Left cardiac atrium (tissue), 4 donors: ENCODE measurements around the gene CDCP1. TPM values are rescaled to one million over a fixed set of nuclear protein-coding genes. Genes with fewer than 3 reads are reported as not detected.
"Not testable (repeated sequence)": the region's sequence is repeated elsewhere in the genome, so short reads cannot be mapped to it uniquely, and the experiment has no call there.

ENCODE experiments used
- ATAC-seq, 2 donors: fragments of 200-7000 bp; cut with Tn5 transposase; one replicate each; pipeline ENCODE4 v1.9.1; 2020; ENCODE audit warnings: mild to moderate bottlenecking in 2 of 2, moderate library complexity in 2 of 2
- DNase-seq: peaks from one replicate; pipeline ENCODE4 v3.0.0-alpha.2; 2020
- intact Hi-C, 2 donors: fragments of 100-400 bp; cut with DNase I; formaldehyde crosslinking; loops; one replicate each; pipeline versions ENCODE4 v1.14.1 to v1.15.1; 2022 to 2023
- total RNA-seq, 2 donors: library from RNA; stranded (reverse); fragmentation: NEBNext Ultra II Directional; extraction: Animal tissue kit (Norgen Biotek cat#: 25700); gene quantifications; one replicate each; pipeline ENCODE4 v1.2.1, GENCODE V29; 2021
- donor health status: DM: no; HTN: yes; CAD: no.
- donor health status: DM: no; HTN: yes; CAD: no; lungs with severe emphysema.
- donor health status: DM: yes; HTN: yes; CAD: no.
- donor health status: Dilated cardiomyopathy.

Gene CDCP1
- total RNA-seq, 2 donors from 2014 or later: 0.74 to 1.3 TPM

DNA sequence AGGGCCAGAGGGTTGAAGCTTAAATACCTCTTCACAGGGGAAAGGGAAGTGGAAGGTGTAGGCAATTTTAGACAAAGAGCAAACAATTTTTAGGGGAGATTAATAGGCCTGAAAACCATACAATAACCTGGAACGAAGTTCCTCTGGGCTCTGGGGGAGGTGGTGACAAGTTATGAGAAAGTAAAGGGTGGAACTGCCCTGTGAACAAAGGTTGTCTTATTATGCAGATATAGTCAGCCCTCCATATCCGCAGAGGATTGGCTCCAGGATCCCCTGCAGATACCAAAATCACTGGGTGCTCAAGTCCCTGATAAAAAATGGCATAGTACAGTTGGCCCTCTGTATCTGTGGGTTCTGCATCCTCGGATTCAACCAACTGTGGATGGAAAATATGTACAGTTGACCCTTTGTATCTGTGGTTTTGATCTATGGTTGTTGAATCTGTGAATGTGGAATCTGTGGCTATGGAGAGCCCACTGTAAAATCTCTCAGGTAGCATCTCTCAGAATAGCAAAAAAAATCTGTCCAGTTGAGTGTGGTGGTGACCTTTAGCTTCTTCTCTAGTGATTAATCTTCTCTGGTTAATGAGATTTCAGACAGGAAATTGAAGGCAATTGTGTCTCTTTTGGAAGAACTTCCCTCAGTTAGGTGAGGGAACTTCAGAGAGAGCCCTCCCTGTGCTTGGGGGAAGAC, 79.9 kb downstream of the CDCP1 start:
- intact Hi-C loops: no loop called here

DNA sequence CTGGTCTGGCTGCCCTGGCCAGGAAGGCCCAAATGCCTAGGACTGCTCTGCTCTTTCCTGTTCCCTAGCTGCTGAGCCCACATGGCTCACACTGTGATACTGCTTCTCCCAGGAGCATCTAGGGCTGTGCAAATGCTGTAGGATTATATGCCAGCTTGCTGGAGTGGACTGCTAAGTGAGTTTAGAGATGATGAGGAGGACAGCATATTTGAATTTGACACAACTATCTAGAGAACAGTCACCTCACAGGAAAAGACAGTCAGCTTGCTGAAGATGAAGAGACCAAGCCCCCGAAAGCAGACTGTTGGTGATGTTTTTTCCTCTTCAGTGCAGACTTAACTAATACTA, 80.8 kb downstream of the CDCP1 start:
- DNase-seq (no peak), ATAC-seq (no peak)
- intact Hi-C loops: no loop called here

More for the DNA sequence above, 79.9 kb downstream of the CDCP1 start:
- DNase-seq: no peak
- no peak for ATAC-seq

DNA sequence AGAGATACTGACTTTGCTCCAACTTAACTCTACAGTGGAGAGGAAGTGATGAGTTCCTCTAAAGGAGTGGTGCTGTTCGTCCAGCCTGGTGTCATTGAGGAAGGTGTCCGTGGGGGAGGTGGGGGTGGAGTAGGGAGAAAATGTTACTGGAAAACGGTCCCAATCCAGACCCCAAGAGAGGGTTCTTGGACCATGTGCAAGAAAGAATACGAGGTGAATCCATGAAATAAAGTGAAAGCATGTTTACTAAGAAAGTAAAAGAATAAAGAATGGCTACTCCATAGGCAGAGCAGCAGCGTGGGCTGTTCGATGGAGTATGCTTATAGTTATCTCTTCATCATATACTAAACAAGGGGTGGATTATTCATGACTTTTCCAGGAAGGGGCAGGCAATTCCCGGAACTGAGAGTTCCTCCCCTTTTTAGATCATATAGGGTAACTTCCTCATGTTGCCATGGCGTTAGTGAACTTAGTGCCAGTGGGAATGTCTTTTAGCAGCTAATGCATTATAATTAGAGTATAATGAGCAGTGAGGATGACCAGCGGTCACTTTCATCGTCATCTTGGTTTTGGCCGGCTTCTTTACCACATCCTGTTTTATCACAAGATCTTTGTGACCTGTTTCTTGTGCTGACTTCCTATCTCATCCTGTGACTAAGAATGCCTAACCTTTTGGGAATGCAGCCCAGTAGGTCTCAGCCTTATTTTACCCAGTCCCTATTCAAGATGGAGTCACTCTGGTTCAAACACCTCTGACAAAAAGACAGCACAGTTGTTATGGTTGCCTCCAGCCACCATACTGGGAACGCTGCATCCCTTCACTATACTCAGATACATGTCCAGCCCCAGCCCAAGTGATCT, 81.4 kb downstream of the CDCP1 start:
- ATAC-seq: peak; percentile 19 to 75
- intact Hi-C loops: no loop called here
- no peak for DNase-seq

DNA sequence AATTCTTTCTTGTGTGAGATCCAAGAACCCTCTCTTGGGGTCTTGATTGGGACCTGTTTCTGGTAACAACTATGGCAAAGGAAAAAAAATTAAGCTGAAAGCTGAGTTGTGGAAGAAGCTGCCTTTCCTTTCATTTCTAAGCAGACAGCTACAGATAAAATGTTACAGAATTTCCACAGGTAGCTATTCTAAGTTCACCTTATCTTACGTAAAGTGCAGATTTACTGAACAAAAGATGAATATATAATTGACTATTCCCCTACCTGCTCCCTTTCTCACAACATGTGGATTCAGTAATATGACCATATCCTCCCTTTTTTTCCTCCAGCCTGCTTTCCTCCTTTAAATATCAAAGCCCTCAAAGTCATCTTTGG, 83.5 kb downstream of the CDCP1 start:
- intact Hi-C loops: no loop called here
- ATAC-seq (no peak), DNase-seq (no peak)

DNA sequence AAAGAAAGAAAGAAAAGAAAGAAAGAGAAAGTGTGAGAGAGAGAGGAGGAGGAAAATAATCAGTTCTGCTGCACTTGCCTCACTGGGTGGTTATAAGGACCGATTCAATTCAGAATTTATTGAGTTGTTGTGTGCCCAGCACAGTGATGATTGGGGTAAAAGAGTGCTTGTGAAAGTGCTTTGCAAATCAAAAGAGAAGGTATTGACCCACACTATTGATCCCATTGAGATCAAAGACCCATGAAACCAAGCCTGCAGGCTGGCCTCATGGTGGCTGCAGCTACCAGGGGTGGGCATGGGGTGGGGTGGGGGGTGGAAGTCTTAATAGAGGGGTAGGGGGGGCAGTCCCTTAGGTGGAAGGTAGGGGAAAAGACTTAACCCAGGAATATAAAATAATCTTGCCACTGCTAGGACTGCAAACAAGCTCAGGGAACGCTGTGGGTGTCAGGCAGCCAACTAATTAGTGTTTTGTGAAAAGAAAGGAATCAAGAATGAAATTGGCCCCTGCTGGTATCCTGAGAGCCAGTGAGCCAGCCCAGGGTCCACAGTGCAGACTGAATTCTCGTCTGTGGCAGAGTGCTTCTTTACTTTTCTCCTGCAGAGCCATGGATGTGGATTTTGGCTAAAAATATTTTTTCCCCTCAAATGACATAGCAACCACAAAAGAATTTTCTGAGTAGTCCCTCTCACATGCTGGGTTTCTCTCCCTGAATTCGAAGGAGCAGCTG, 85.8 kb downstream of the CDCP1 start:
- intact Hi-C loops: no loop called here
- no peak for ATAC-seq

DNA sequence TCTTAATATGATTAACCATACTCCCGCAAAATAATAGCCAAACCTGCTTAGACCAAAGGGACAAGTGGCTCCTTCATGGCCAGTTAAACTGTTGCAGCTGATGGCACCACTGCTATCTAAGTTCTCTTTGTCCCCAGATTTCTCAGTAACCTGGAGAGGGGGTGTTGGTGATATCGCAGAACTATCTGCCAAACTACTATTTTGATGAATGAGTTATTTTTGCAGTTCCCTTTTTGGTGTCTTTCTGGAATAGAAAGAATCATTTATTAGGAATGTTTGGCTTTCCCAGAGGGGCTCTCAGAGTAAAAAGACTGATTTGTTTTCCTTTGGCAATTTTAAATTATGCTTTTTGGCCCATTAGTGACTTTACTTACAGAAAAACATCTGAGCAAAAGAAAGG, 87.0 kb downstream of the CDCP1 start:
- intact Hi-C loops: loop anchor here in 1 of 2 donors (5.0 kb wide), 1 partner anchor 113 kb away; no protein-coding TSS in a partner anchor
- no peak for ATAC-seq

More for the DNA sequence above, 85.8 kb downstream of the CDCP1 start:
- no peak for DNase-seq

DNA sequence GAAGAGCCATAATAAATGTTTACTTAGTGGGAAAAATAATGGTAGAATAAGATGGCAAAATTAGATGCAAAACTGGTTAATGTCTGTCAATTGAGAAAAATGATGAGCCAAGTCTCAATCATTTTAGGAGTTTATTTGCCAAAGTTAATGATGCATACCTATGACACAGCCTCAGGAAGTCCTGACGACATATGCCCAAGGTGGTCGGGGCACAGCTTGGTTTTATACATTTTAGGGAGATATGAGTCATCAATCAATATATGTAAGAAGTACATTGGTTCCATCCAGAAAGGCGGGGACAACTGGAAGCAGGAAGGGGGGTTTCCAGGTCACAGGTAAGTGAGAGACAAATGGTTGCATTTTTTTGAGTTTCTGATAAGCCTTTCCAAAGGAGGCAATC, 88.6 kb downstream of the CDCP1 start:
- DNase-seq (no peak), ATAC-seq (no peak)
- intact Hi-C loops: loop anchor here in 1 of 2 donors (5.0 kb wide), 1 partner anchor 115 kb away; no protein-coding TSS in a partner anchor

More for the DNA sequence above, 87.0 kb downstream of the CDCP1 start:
- DNase-seq: no peak

DNA sequence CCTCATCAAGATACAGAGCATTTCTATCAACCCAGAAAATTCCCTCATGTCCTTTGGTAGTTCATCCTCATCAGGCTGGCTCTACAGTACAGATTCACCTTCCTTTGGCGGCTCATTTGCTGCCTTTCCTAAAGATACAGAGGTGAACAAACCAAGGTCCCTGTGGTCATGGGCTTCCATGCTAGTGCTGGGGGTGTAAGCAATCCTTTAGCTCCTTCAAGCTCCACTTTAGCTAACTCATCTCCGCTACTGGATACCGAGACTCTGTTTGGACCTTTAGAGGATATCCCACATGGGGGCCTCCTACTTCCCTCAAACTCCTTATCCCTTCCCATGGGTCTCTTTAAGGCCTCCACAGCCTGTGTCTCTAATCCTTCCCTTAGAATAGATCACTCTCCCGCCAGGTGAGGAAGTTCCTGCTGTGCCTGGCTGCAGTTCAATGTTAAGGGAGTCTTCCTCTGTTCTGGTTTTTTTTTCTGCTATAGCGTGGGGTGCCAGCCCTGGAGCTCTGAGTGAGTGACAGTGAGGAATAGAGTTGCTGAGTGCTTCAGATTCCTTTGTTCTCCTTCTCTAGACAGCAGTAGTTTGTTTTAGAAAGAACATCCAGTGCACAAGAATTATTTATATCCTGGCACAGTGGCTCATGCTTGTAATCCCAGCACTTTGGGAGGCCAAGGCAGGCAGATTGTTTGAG, 89.4 kb downstream of the CDCP1 start:
- DNase-seq (no peak), ATAC-seq (peak; percentile 78 to 81)
- intact Hi-C loops: loop anchor here in 1 of 2 donors (5.0 kb wide), 1 partner anchor 116 kb away; no protein-coding TSS in a partner anchor

DNA sequence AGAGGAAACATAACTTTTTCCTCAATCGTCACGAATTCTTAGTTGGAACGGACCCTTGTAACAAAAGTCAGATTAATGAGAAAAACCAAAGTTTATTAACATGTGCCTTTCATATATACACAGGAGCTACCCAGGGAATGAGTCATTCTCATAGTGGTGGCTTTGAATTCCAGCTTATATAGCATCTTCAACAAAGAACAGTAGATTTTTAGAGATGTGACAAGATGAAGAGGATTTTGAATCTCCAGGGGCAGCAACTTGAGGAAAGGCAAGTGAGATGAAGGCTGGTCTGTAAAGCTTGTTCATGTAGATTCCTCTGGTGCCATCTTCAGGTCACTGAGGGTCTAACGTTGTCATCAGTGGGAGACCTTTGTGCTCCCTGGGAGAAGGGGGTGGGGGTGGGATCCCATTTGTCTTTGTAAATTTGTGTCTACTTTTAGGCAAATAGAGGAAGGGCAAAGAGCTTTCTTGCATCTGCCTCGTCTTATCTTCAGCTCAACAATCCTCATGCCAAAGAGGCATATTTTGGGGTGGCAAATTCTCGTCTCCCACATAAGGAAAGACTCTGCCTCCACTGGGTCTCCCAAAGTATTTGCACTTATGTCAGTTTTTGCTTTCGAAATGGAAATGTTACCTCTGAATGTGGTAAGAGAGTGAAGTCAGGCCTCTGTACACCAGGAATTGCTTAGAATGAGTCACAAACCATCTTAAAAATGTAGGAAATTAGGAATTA, 90.6 kb downstream of the CDCP1 start:
- ATAC-seq: peak in 1 of 2 donors; percentile 24
- intact Hi-C loops: loop anchor here in 1 of 2 donors (5.0 kb wide), 1 partner anchor 117 kb away; no protein-coding TSS in a partner anchor
- DNase-seq: no peak

DNA sequence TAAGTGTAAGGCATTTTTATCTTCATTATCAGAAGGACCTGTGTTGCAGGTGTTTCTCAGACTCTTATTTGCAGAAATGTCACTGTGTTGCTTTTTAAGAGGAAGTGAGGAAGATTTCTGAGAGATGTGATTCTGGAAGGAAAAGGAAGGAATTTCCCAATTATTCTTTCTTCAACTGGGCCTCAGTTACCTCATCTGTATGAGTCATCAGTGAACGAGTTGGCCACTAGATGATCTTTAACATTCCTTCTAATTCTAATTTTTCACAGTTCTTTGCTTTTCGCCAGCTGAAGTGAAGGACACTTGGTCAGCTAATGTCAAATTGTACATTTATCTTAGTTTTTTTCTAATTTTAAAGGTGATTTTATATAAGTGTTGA, 91.2 kb downstream of the CDCP1 start:
- intact Hi-C loops: loop anchor here in 1 of 2 donors (5.0 kb wide), 1 partner anchor 117 kb away; no protein-coding TSS in a partner anchor
- DNase-seq (no peak), ATAC-seq (peak in 1 of 2 donors; percentile 64)

DNA sequence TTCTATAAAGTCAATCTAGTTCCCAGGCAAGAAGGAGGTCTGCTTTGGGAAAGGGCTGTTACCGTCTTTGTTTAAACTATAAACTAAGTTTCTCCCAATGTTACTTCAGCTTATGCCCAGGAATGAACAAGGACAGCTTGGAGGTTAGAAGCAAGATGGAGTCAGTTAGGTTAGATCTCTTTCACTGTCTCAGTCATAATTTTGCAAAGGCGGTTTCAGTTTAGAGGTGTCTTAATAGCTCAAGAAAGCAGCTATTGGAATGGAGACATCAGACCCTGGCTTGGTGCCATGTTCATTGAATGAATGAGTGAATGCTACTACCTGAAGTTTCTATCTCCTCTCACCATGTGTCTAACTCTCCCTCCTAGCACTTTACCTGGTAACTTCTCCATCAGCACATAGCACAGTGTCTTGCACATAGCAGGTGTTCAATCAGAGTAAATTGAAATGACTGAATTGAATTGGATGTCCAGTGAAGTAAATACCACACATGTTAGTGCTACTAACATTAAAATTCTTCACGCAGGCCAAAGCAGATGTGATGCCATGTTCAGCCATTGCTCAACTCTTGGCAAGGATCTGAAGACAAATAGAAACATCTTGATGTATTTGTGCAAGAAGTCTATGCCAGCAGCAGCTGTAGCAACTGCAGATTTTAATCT, 91.9 kb downstream of the CDCP1 start:
- ATAC-seq: peak in 1 of 2 donors; percentile 45
- intact Hi-C loops: no loop called here
- DNase-seq: no peak

DNA sequence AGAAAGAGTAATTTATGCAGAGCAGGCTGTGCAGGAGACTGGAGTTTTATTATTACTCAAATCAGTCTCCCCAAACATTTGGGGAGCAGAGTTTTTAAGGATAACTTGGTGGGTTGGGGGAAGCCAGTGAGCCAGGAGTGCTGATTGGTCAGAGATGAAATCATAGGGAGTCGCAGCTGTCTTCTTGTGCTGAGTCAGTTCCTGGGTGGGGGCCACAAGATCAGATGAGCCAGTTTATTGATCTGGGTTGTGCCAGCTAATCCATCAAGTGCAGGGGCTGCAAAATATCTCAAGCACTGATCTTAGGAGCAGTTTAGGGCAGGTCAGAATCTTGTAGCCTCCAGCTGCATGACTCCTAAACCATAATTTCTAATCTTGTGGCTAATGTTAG, 92.4 kb downstream of the CDCP1 start:
- intact Hi-C loops, DNase-seq, ATAC-seq: not testable (repeated sequence)

DNA sequence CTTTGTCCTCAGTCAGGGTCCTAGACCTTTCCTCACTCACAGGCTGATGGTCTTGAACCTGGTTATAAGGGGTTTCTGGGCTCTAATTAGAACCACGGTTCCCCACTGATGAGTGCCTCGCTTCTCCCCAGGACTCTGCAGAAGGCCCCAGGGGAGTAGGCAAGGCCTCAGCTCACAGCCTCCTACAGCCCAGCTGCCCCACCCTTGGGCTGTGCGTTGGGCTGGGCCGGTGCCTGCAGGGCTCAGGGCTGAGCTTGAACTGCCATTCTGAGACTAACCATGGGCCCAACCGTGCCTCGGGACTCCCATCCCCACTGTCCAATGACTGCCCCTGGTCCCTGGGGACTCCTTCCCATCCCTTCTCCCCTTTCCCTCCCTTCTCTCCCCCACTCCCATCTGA, 94.5 kb downstream of the CDCP1 start:
- ATAC-seq (no peak), DNase-seq (no peak)
- intact Hi-C loops: no loop called here

DNA sequence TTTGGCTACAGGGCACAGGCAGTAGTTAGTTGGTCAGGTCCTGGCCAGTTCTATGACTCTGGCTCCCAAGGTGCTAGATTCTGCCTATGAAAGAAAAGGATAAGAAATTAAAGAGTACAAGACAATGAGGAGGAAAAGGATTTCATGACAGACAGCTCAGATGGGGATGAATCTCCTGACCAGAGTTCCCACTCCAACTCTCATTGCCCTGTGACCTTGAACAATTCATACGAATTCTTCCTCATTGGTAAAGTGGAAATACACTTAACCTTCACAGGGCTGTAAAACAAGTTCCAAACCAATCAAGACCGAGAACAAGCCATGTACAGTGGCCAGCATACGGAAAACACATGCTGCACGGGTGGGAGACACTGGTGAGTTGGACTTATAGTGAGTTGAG, 96.4 kb downstream of the CDCP1 start:
- intact Hi-C loops: loop anchor here in 1 of 2 donors (10.0 kb wide), 1 partner anchor 445 kb away; no protein-coding TSS in a partner anchor
- no peak for DNase-seq
- ATAC-seq: no peak

DNA sequence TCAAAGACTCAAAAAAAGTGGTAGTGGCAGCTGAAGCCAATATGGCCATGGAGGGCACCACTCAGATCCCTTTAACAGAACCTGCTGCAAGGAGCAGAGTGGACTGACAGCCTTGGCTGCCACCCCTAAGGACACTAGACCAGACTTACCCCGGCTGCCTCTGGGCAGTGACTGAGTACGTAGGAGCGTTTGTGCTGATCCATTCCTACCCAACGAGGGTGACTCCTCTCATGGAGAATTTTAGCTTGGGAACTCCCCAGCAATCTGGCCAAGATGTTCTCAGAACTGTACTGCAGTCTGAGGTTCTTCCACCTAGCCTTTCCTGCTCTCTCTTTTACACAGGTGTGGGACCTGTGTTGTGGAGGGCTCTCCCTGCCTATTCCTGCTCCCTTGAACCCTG, 97.9 kb downstream of the CDCP1 start:
- intact Hi-C loops: loop anchor here in 1 of 2 donors (10.0 kb wide), 1 partner anchor 447 kb away; no protein-coding TSS in a partner anchor
- DNase-seq (no peak), ATAC-seq (peak in 1 of 2 donors; percentile 63)

DNA sequence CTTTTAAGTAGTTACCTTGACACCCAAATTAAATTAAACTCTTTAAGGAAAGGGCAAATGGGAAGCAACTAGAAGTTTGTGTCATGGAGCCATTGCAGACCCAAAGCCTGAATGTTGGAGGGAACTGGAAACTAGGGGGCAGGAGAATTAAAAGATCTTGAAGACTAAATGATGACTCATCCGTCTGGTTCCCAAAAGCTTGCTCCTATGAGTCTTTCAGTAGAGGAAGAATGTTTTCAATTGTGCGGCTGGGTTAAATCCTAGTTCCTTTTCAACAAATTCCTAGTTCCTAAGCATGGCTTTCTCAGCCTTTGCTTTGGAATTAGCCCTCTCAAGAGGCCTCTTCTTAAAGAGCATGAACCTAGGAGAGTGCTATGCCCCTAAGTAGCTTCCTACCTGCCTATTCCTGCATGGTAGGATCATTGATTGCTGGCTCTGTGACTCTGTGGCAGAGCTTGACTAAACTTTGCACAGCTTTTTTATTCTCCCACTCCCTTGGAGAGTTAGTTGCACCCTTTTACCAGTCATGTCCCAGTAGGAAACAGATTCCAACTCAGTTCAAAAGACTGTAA, 102.4 kb downstream of the CDCP1 start:
- intact Hi-C loops: loop anchor here (5.0 to 10.0 kb wide), 2 partner anchors 451 to 453 kb away; no protein-coding TSS in a partner anchor
- peak in 1 of 2 donors; percentile 29 for ATAC-seq
- no peak for DNase-seq

DNA sequence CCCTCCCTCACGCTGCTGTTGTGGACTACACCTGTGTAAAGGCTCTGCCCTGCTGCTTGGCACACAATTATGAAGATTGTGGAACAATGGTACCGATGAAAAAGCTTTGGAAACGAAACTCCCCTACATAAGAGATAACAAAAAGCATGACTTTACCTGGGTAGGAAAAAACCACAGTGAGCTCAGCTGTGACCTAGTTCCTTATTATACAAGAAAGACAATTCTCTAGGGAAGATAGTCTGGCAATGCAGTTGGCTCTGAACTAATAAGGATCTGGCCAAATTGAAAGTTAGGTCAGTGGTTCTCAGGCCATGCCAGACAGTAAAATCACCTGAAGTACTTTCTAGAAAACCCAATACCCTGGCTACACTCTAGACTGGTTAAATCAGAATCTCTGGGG, 104.0 kb downstream of the CDCP1 start:
- no peak for DNase-seq
- intact Hi-C loops: loop anchor here (5.0 to 10.0 kb wide), 2 partner anchors 453 to 455 kb away; no protein-coding TSS in a partner anchor
- no peak for ATAC-seq
